ENCODE results near the gene MATN4. TPM values are rescaled to one million over a fixed set of nuclear protein-coding genes. Genes with fewer than 3 reads are reported as not detected.

Gene MATN4
- total and polyA plus RNA-seq, 2 of the 4 experiments (the other 2 are of a cell fraction): 0.12 TPM; not detected in 1

DNA sequence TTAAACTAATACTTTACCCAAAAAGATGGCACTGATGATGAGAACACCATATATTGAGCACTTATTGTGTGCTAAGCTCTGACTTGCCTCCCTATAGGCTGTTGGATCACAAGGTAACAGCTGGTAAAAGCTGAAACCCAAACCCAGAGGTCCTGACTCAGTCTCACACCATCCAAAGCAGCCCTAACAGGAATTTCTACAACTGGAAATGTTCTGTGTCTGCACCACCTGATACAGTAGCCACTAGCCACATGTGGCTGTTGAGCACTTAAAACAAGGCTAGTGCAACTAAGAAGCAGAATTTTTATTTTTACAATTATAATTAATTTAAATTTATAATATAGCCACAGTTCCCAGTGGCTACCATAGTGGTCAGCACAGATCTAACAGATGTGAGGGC is 15.6 kb upstream of the MATN4 start:
- BruUV-seq (replicated peaks): no TSS peak
- Histone ChIP-seq H3K4me1 (ENCODE audit: control insufficient read depth, insufficient read depth, low read length) (0 out of 2 replicates have a peak, but pooled peaks cover under 1% of the 10 kb centered on the region), H2AK5ac (ENCODE audit: low read depth, low read length) (no peak overlapping the region), H3K14ac (replicated peaks; ENCODE audit: low read depth, low read length) (no peak overlapping the region), H3K9me1 (ENCODE audit: insufficient read depth, low read length) (peaks cover 2% of the 10 kb centered on the region; the same call in 1 of the 2 replicates), H3K27me3 (ENCODE audit: control insufficient read depth, insufficient read depth, low read length) (no peaks in the 10 kb centered on the region), H2AK9ac (replicated peaks; ENCODE audit: low read depth, low read length, poor library complexity) (no peak overlapping the region), H3K79me1 (ENCODE audit: low read depth in 1 of 2, low read length in 2 of 2) (peaks cover 23 to 27% of the 10 kb centered on the region in 2 experiments), H2AFZ (replicated peaks; ENCODE audit: low read length, poor library complexity) (no peak overlapping the region), H4K91ac (ENCODE audit: insufficient read depth, low read depth, low read length) (no peak overlapping the region), H3K36me3 (ENCODE audit: control insufficient read depth, insufficient read depth, low read length) (peaks cover 37% of the 10 kb centered on the region), H2BK15ac (ENCODE audit: low read depth, low read length) (no peak overlapping the region), H4K5ac (ENCODE audit: low read depth, low read length) (no peak overlapping the region), H3K18ac (ENCODE audit: low read depth, low read length) (no peak overlapping the region), H3K27ac (ENCODE audit: insufficient read depth, low read length) (no peak overlapping the region), H3K4me2 (ENCODE audit: low read depth, low read length) (no peak overlapping the region), H2BK5ac (ENCODE audit: low read depth, low read length, poor library complexity, severe bottlenecking) (no peak overlapping the region), H3K9ac (ENCODE audit: low read depth, low read length) (no peak overlapping the region), H3K56ac (ENCODE audit: extremely low read depth, insufficient read depth, low read length) (no peak overlapping the region), H2BK20ac (ENCODE audit: low read depth, low read length) (no peak overlapping the region), H2BK120ac (ENCODE audit: low read depth, low read length) (no peak overlapping the region), H4K20me1 (ENCODE audit: insufficient read depth, low read length) (peaks cover 26% of the 10 kb centered on the region), H4K8ac (ENCODE audit: low read depth in 2 of 2, low read length in 2 of 2) (no peak overlapping the region), H3K23ac (ENCODE audit: low read depth, low read length) (no peak overlapping the region), H3K4me3 (ENCODE audit: insufficient read depth, low read depth, low read length) (no peak overlapping the region), H3K9me3 (ENCODE audit: control insufficient read depth, insufficient read depth, low read length) (no peaks in the 10 kb centered on the region), H3K4ac (ENCODE audit: low read depth, low read length) (no peak overlapping the region)
- ChIA-PET CTCF (interaction anchor here (0.8 to 1.9 kb wide), 3 partner anchors 12 to 447 kb away, joined by 3 to 15 read pairs (median 5); no protein-coding TSS in a partner anchor), POLR2A (ENCODE audit: unreplicated experiment) (no interaction called here)
- TF ChIP-seq, protein P1, sequence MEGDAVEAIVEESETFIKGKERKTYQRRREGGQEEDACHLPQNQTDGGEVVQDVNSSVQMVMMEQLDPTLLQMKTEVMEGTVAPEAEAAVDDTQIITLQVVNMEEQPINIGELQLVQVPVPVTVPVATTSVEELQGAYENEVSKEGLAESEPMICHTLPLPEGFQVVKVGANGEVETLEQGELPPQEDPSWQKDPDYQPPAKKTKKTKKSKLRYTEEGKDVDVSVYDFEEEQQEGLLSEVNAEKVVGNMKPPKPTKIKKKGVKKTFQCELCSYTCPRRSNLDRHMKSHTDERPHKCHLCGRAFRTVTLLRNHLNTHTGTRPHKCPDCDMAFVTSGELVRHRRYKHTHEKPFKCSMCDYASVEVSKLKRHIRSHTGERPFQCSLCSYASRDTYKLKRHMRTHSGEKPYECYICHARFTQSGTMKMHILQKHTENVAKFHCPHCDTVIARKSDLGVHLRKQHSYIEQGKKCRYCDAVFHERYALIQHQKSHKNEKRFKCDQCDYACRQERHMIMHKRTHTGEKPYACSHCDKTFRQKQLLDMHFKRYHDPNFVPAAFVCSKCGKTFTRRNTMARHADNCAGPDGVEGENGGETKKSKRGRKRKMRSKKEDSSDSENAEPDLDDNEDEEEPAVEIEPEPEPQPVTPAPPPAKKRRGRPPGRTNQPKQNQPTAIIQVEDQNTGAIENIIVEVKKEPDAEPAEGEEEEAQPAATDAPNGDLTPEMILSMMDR (conservative IDR thresholded peaks at IDR 0.05; ENCODE audit: low read depth, low read length): no peak
- no peak for TF ChIP-seq FOS (IDR thresholded peaks at IDR 0.05; ENCODE audit: low read depth, low read length)
- TF ChIP-seq MAFK (IDR thresholded peaks at IDR 0.05; ENCODE audit: low read depth, low read length): no peak
- TF ChIP-seq MXI1 (IDR thresholded peaks at IDR 0.05; ENCODE audit: borderline replicate concordance, low read depth, low read length): no peak
- TF ChIP-seq NFE2L2 (IDR thresholded peaks at IDR 0.05; ENCODE audit: low read depth, low read length): no peak
- TF ChIP-seq MAZ (IDR thresholded peaks at IDR 0.05; ENCODE audit: borderline replicate concordance, low read depth, low read length): no peak
- TF ChIP-seq SMC3 (IDR thresholded peaks at IDR 0.05; ENCODE audit: low read depth, low read length): no peak
- no peak for TF ChIP-seq CEBPB (IDR thresholded peaks at IDR 0.05; ENCODE audit: low read depth, low read length)
- TF ChIP-seq, protein P2, sequence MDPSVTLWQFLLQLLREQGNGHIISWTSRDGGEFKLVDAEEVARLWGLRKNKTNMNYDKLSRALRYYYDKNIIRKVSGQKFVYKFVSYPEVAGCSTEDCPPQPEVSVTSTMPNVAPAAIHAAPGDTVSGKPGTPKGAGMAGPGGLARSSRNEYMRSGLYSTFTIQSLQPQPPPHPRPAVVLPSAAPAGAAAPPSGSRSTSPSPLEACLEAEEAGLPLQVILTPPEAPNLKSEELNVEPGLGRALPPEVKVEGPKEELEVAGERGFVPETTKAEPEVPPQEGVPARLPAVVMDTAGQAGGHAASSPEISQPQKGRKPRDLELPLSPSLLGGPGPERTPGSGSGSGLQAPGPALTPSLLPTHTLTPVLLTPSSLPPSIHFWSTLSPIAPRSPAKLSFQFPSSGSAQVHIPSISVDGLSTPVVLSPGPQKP (IDR thresholded peaks at IDR 0.05; ENCODE audit: borderline replicate concordance, low read depth, low read length): no peak
- dilution Hi-C loops (cut with HindIII; ENCODE audit: low sequenced_read_pairs, unreplicated experiment): no loop called here
- in situ Hi-C loops (cut with MboI; ENCODE audit: low sequenced_read_pairs): loop anchor here (5.0 kb wide), 1 partner anchor 114 kb away; no protein-coding TSS in a partner anchor
- peak; percentile 44 for ATAC-seq (ENCODE audit: low read depth)
- peak; percentile 63 for DNase-seq
- intact Hi-C loops (cut with micrococcal nuclease): no loop called here

Measured in IMR-90 (cell line).